Right forelimb (tissue), 1 donor: ENCODE data around the gene FPR1.
A peak's percentile ranks its signal among the peaks of the same experiment; 100 is the strongest.

Experiments
- DNase-seq: peaks from one replicate; pipeline ENCODE4 v3.0.0-alpha.2; 2018

FPR1 gene

DNA sequence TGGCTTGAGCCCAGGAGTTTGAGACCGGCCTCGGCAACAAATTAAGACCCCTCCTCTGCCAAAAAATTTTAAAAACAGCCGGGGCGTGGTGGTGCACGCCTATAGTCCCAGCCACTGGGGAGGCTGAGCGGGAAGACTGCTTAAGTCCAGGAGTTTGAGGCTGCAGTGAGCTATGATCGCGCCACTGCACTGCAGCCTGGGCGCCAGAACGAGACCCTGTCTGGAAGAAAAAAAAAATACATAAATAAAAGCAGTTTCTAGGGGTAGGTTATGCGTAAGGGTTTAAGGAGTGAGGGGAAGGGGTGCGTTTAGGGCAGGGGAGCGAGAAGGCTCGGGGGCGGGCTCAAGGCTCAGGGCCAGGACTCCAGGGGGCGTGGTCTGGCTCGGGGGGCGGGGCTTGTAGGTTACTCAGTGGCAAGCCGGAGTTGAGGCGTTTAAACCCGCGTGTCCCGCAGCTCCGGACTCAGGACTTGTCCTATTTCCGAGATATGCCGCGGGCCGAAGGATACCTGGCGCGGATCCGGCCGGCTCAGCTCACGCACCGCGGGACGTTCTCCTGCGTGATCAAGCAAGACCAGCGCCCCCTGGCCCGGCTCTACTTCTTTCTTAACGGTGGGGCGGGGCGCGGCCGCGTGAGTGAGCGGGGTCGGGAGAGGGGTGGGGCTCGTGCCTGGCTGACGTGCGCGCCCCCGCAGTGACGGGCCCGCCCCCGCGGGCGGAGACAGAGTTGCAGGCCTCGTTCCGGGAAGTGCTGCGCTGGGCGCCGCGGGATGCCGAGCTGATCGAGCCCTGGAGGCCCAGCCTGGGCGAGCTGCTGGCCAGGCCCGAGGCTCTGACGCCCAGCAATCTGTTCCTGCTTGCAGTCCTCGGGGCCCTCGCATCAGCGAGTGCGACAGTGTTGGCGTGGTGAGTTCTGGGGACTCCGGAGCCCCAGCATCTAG, 47.8 kb downstream of the FPR1 start:
- DNase-seq = peak; percentile 98

DNA sequence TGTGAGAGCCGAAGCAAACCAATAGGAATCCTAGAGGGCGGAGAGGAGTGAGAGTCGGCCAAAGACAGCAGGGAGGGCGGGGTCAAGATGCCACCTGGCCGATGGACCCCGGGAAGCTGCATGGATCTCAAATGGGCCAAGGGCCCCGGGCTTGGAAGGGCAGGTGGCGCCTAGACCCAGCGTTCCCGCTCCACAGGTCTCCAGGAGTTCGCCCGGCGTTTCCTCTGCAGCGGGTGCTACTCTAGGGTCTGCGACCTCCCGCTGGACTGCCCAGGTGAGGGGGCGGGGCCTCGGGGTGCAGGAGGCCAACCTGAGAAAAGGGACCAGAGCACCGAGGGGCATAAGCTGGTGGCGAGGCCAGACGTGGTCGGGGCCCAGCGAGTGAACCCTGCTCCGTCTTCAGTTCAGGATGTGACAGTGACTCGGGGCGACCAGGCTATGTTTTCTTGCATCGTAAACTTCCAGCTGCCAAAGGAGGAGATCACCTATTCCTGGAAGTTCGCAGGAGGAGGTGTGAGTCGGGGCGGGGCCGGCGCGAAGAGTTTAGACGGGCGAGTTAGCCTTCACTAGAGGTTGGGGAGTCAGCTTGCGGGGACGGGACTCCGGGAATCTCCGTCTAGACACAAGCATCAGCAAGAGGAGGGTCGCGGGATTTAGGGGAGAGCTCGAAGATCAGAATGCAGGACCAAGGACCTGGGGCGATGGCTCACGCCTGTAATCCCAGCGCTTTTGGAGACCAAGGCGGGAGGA, 48.7 kb downstream of the FPR1 start:
- no peak for DNase-seq

DNA sequence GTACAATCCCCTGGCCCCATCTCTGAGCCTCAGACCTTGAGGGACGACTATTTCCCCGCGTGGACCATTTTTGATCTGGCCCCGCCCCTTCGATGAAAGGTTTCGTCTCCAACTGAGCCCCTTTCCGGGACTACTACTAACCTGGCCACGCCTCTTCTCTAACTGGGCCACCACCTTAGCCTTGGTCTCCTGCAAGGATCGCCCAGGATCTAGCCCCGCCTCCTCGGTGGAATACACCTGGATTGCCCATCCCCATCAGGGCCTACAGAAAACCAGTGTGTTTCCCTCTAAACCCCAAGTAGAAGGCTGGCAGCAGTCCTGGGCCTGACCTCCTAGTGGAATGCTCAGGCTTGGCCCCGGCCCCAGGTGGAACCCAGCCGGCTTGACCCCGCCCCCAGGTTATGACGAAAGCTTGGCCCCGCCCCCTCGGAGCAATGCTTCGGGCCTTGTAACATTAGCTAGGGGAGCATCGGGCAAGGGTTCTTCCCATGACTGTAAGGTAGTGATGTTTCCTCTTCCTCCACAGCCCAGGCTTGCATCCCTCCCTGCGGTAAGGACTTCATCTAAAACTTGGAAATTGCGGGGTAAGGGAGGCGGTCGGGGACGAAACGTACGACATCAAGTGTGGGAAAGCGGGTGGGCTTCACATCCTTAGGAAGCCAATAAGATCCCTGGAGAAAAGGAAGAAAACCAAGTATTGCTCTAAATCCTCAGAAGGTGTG, 49.4 kb downstream of the FPR1 start:
- DNase-seq = peak; percentile 88

DNA sequence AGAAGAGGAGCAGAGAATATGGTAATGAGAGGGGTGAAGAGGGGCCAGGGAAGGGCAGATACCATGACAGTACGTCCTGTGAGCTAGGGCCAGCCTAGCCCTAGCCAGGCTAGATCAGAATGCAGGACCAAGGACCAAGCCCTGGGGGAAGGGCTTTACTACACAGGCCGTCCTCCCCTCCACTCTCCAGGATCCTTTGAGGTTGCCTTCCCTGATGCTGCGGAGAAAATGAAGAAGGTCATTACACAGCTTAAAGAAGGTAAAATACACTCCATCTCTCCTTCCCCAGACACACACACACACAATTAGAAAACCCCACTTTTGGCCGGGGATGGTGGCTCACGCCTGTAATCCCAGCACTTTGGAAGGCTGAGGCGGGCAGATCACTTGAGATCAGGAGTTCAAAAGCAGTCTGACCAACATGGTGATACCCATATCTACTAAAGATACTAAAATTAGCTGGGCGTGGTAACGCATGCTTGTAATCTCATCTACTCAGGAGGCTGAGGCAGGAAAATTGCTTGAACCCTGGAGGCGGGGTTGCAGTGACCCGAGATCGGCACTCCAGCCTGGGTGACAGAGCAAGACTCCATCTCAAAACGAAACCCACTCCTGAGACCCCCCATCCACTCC, 50.1 kb downstream of the FPR1 start:
- no peak for DNase-seq

DNA sequence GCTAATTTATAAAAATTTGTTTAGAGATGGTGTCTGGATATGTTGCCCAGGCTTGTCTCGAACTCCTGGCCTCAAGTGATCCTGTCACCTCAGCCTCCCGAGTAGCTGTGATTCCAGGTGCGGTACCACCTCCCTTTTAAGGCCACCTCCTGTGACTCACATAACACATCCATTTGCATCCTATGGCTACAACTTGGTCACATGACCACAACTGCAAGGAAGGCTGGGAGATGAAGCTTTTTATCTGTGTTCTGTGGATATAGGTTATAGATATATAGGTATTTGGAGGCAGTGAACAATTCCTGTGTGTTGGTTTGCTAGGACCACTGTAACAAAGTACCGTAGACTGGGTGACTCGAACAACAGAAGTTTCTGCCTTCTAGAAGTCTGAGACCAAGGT, 52.5 kb downstream of the FPR1 start:
- DNase-seq = no peak

DNA sequence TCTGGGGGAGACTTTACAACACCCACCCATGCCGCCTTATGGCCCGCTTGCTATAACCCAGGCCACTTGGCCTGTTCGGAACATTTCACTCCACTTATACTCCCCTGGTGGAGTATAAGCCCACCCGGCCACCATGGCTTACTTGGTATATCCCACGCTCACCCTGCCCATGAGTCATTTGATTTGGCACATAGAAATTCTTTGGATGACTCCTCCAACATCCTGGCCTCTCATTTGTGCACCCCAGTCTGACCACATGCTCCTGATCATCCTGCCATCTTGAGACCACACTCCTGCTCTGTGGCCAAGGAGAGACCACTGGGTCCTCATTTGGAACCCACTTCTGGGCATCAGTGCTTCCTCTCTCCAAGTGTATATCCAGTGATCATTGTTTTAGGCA, 53.4 kb downstream of the FPR1 start:
- no peak for DNase-seq

DNA sequence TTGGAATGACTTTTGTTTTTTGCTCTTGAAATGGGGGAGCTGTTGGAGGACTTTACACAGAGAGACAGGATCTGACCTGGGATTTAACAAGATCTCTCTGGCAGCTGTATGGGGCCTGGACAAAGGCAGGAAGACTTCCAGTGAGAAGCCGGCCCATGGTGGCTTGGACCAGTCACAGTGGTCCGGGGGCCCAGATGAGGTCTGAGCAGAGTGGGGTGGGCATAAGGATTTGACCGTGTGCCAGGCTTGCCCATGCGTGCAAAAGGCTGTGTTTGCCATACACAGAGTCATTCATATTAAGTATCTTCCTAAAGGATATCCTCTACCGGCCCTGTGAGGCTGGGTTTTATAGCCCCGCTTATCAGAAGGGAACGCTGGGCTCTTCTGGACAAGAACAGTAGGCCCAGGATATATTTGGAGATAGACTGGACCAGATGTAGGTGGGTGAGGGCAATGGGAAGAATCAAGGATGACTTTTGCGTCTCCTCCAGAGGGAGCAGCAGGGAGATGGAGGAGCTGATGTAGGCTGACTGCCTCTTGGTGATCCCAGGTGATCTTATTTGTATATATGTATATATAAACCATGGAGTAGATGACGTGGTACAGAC, 54.4 kb downstream of the FPR1 start:
- no peak for DNase-seq

DNA sequence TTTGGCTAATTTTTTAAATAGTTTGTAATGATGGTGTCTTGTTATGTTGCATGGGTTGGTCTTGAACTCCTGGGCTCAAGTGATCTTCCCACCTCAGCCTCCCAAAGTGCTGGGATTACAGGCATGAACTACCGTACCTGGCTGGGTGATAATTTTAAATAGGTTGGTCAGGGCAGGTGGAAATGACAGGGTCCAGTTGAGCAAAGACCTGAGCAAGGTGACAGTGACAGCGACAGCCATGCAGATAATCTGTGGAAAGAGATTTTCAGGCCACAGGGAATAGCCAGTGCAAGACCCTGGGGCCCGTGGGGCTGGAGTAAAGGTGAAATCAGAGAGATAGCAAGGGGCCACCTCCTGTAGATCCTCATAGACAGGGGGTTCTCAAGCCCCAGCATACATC, 55.1 kb downstream of the FPR1 start:
- DNase-seq = no peak
